HEK293 (cell line): ENCODE results near the gene GTPBP6.

ENCODE experiments used
- CTCF ChIA-PET: fragments of 350-600 bp; formaldehyde crosslinking; extraction: SDS; loops from one replicate; lab custom pipeline; 2021; ENCODE audit warnings: antibody characterized with exemption; lab: Yijun Ruan, JAX
- POLR2A ChIA-PET: fragments of 300-600 bp; formaldehyde crosslinking; extraction: SDS; loops from one replicate; lab custom pipeline; 2020; ENCODE audit warnings: antibody characterized with exemption, inconsistent platforms; lab: Yijun Ruan, JAX
- H3K27ac ChIP-seq: fragments of 200-500 bp; sonication (Bioruptor generic); 2 replicates; pipeline ENCODE4 v1.5.1; 2014; ENCODE audit warnings: low read depth, low read length, control low read depth, inconsistent platforms; ENCODE audit errors: extremely low read depth
- H3K36me3 ChIP-seq, 2 experiments: fragments of 200-500 bp in 1 of 2; sonication (Bioruptor generic) in 1 of 2; 1 replicate in 1 of 2; 2 replicates in 1 of 2; pipeline ENCODE4 v1.5.1; 2014 to 2017; ENCODE audit warnings: inconsistent platforms in 2 of 2, low read length in 2 of 2; ENCODE audit not compliant: control insufficient read depth in 2 of 2, insufficient read depth in 1 of 2
- H3K4me1 ChIP-seq: fragments of 200-500 bp; sonication (Bioruptor generic); 2 replicates; pipeline ENCODE4 v1.5.1; 2014; ENCODE audit warnings: mild to moderate bottlenecking, low read length, inconsistent platforms; ENCODE audit not compliant: control insufficient read depth, insufficient read depth
- H3K4me3 ChIP-seq: 2 replicates; pipeline ENCODE4 v1.5.1; 2011; ENCODE audit warnings: low read depth, mild to moderate bottlenecking, control low read depth, low read length, moderate library complexity
- H3K9me3 ChIP-seq: fragments of 200-500 bp; sonication (Bioruptor generic); 2 replicates; pipeline ENCODE4 v1.5.1; 2014; ENCODE audit warnings: low read depth, low read length, inconsistent platforms; ENCODE audit not compliant: control insufficient read depth, insufficient read depth
- PATZ1 ChIP-seq: fragments of 450-650 bp; formaldehyde crosslinking; IDR thresholded peaks from 2 replicates; pipeline ENCODE4 v1.5.1; 2016; ENCODE audit warnings: missing biosample characterization, missing genetic modification characterization
- SCRT1 ChIP-seq: fragments of 450-650 bp; formaldehyde crosslinking; IDR thresholded peaks from 2 replicates; pipeline ENCODE4 v1.5.1; 2016; ENCODE audit warnings: missing biosample characterization, missing genetic modification characterization, borderline replicate concordance
- SETDB1 ChIP-seq: IDR thresholded peaks from one replicate; pipeline ENCODE4 v1.6.1; 2017; ENCODE audit warnings: mild to moderate bottlenecking, low read length, moderate library complexity, mixed read lengths; ENCODE audit not compliant: insufficient read length
- SP7 ChIP-seq: fragments of 450-650 bp; formaldehyde crosslinking; IDR thresholded peaks from 2 replicates; pipeline ENCODE4 v1.5.1; 2016; ENCODE audit warnings: missing biosample characterization, missing genetic modification characterization
- ZBTB1 ChIP-seq: fragments of 450-650 bp; formaldehyde crosslinking; IDR thresholded peaks from 2 replicates; pipeline ENCODE4 v1.5.1; 2016; ENCODE audit warnings: missing biosample characterization, missing genetic modification characterization
- ZNF132 ChIP-seq: fragments of 450-650 bp; formaldehyde crosslinking; IDR thresholded peaks from 2 replicates; pipeline ENCODE4 v1.5.1; 2017; ENCODE audit warnings: missing biosample characterization, missing genetic modification characterization, borderline replicate concordance
- ZNF138 ChIP-seq: fragments of 450-650 bp; formaldehyde crosslinking; IDR thresholded peaks from 2 replicates; pipeline ENCODE4 v1.5.1; 2016; ENCODE audit warnings: missing biosample characterization, missing genetic modification characterization, borderline replicate concordance
- ZNF174 ChIP-seq: fragments of 450-650 bp; formaldehyde crosslinking; IDR thresholded peaks from 2 replicates; pipeline ENCODE4 v1.5.0; 2017; ENCODE audit warnings: missing biosample characterization, mild to moderate bottlenecking, missing genetic modification characterization
- ZNF214 ChIP-seq: fragments of 450-650 bp; formaldehyde crosslinking; IDR thresholded peaks from 2 replicates; pipeline ENCODE4 v1.5.1; 2017; ENCODE audit warnings: missing biosample characterization, mild to moderate bottlenecking, missing genetic modification characterization, borderline replicate concordance
- ZNF223 ChIP-seq: fragments of 450-650 bp; formaldehyde crosslinking; IDR thresholded peaks from 2 replicates; pipeline ENCODE4 v1.5.1; 2016; ENCODE audit warnings: missing biosample characterization, missing genetic modification characterization
- ZNF350 ChIP-seq: fragments of 450-650 bp; formaldehyde crosslinking; IDR thresholded peaks from 2 replicates; pipeline ENCODE4 v1.5.0; 2017; ENCODE audit warnings: missing biosample characterization, mild to moderate bottlenecking, missing genetic modification characterization
- ZNF501 ChIP-seq: fragments of 450-650 bp; formaldehyde crosslinking; IDR thresholded peaks from 2 replicates; pipeline ENCODE4 v1.5.1; 2016; ENCODE audit warnings: missing biosample characterization, missing genetic modification characterization
- ZNF510 ChIP-seq: fragments of 450-650 bp; formaldehyde crosslinking; IDR thresholded peaks from 2 replicates; pipeline ENCODE4 v1.5.1; 2018; ENCODE audit warnings: mild to moderate bottlenecking, missing genetic modification characterization, missing biosample characterization; ENCODE audit not compliant: insufficient replicate concordance
- ZNF529 ChIP-seq: fragments of 450-650 bp; formaldehyde crosslinking; IDR thresholded peaks from 2 replicates; pipeline ENCODE4 v1.5.1; 2017; ENCODE audit warnings: missing genetic modification characterization, missing biosample characterization; ENCODE audit not compliant: insufficient replicate concordance
- ZNF610 ChIP-seq: fragments of 450-650 bp; formaldehyde crosslinking; IDR thresholded peaks from 2 replicates; pipeline ENCODE4 v1.5.1; 2016; ENCODE audit warnings: missing biosample characterization, missing genetic modification characterization, borderline replicate concordance
- ZNF639 ChIP-seq: fragments of 450-650 bp; formaldehyde crosslinking; IDR thresholded peaks from 2 replicates; pipeline ENCODE4 v1.5.1; 2016; ENCODE audit warnings: missing biosample characterization, missing genetic modification characterization
- ZNF664 ChIP-seq: fragments of 450-650 bp; formaldehyde crosslinking; IDR thresholded peaks from 2 replicates; pipeline ENCODE4 v1.5.1; 2016; ENCODE audit warnings: missing biosample characterization, missing genetic modification characterization
- ZNF747 ChIP-seq: fragments of 450-650 bp; formaldehyde crosslinking; IDR thresholded peaks from 2 replicates; pipeline ENCODE4 v1.5.1; 2016; ENCODE audit warnings: missing biosample characterization, missing genetic modification characterization
- ZNF843 ChIP-seq: fragments of 450-650 bp; formaldehyde crosslinking; IDR thresholded peaks from 2 replicates; pipeline ENCODE4 v1.5.1; 2016; ENCODE audit warnings: missing biosample characterization, missing genetic modification characterization

GTPBP6 gene

GRCh38 chrX:355329-356050, 36.9 kb upstream of the GTPBP6 start:
- H3K36me3 ChIP-seq, result peaks cover 5 to 24% of the 10 kb centered on the region in 2 experiments
- POLR2A ChIA-PET, result no interaction called here
- no peak overlapping the region for H3K27ac ChIP-seq
- CTCF ChIA-PET, result no interaction called here
- no peaks in the 10 kb centered on the region for H3K4me1 ChIP-seq
- H3K4me3 ChIP-seq, result no peak overlapping the region
- TF ChIP-seq ZNF501 (tag by site-specific recombination), result no peak
- no peak for TF ChIP-seq ZNF510
- no peak for TF ChIP-seq ZNF664 (tag by site-specific recombination)
- TF ChIP-seq ZNF747 (tag by site-specific recombination), result no peak
- no peak for TF ChIP-seq ZNF529 (tag by site-specific recombination)
- TF ChIP-seq SCRT1 (tag by site-specific recombination), result no peak
- no peak for TF ChIP-seq ZNF610 (tag by site-specific recombination)
- no peak for TF ChIP-seq PATZ1 (tag by site-specific recombination)
- TF ChIP-seq SETDB1, result no peak
- no peak for TF ChIP-seq ZNF174
- TF ChIP-seq ZNF639, result no peak
- TF ChIP-seq ZBTB1 (tag by site-specific recombination), result no peak
- no peak for TF ChIP-seq ZNF843 (tag by site-specific recombination)
- TF ChIP-seq ZNF223, result no peak
- TF ChIP-seq ZNF138, result no peak
- H3K9me3 ChIP-seq, result no peaks in the 10 kb centered on the region

- no peak for TF ChIP-seq SP7 (tag by site-specific recombination)
- no peak for TF ChIP-seq ZNF350 (tag by site-specific recombination)
- no peak for TF ChIP-seq ZNF747 (tag by site-specific recombination)
- no peak for TF ChIP-seq ZNF132 (tag by site-specific recombination)
- TF ChIP-seq ZNF214 (tag by site-specific recombination), result no peak
- Histone ChIP-seq H3K4me3 (no peak overlapping the region), H3K36me3 (peaks cover 0 to 11% of the 10 kb centered on the region in 2 experiments; a peak in 2 of 3 replicates), H3K4me1 (no peaks in the 10 kb centered on the region), H3K27ac (no peak overlapping the region), H3K9me3 (no peaks in the 10 kb centered on the region)
- ChIA-PET CTCF (no interaction called here), POLR2A (no interaction called here)
These were observed 35.3 kb upstream of the GTPBP6 start for GRCh38 chrX:353566-354535.
